MM.1S (cell line): ENCODE measurements around the gene SHD.

Experiments used
- DNase-seq: peaks from one replicate; pipeline ENCODE4 v3.0.0-alpha.2; 2015
- H2AFZ ChIP-seq: fragments of 300-600 bp; sonication (generic); 2 replicates; pipeline ENCODE4 v1.6.0; 2016; ENCODE audit warnings: antibody characterized with exemption, low read length
- H3F3A ChIP-seq: fragments of 300-600 bp; sonication (generic); 2 replicates; pipeline ENCODE4 v1.6.1; 2016; ENCODE audit warnings: mild to moderate bottlenecking, antibody characterized with exemption, low read length, moderate library complexity, mixed read lengths; ENCODE audit not compliant: insufficient read depth
- H3K27ac ChIP-seq: fragments of 300-600 bp; sonication (generic); 2 replicates; pipeline ENCODE4 v1.5.1; 2016; ENCODE audit warnings: mild to moderate bottlenecking, low read length
- H3K27me3 ChIP-seq: fragments of 300-600 bp; sonication (generic); replicated peaks from 2 replicates; pipeline ENCODE4 v1.6.0; 2016; ENCODE audit warnings: low read length; ENCODE audit not compliant: insufficient read depth
- H3K36me3 ChIP-seq: fragments of 300-600 bp; sonication (generic); replicated peaks from 2 replicates; pipeline ENCODE4 v1.6.1; 2016; ENCODE audit warnings: mild to moderate bottlenecking, low read length, mixed read lengths; ENCODE audit not compliant: insufficient read depth
- H3K4me1 ChIP-seq: fragments of 300-600 bp; sonication (generic); 2 replicates; pipeline ENCODE4 v1.6.1; 2016; ENCODE audit warnings: low read length, mixed read lengths
- H3K4me2 ChIP-seq: fragments of 300-600 bp; sonication (generic); 2 replicates; pipeline ENCODE4 v1.6.0; 2016; ENCODE audit warnings: low read depth, low read length
- H3K4me3 ChIP-seq: fragments of 300-600 bp; sonication (generic); 2 replicates; pipeline ENCODE4 v1.5.1; 2016; ENCODE audit warnings: low read length, mixed read lengths
- H3K79me2 ChIP-seq: fragments of 300-600 bp; sonication (generic); 2 replicates; pipeline ENCODE4 v1.6.1; 2016; ENCODE audit warnings: mixed run types, low read length, mixed read lengths
- H3K9ac ChIP-seq: fragments of 300-600 bp; sonication (generic); 2 replicates; pipeline ENCODE4 v1.6.1; 2016; ENCODE audit warnings: low read length, mixed read lengths
- H3K9me2 ChIP-seq: fragments of 300-600 bp; sonication (generic); replicated peaks from 2 replicates; pipeline ENCODE4 v1.6.1; 2016; ENCODE audit warnings: mild to moderate bottlenecking, low read length, mixed read lengths; ENCODE audit not compliant: insufficient read depth
- H3K9me3 ChIP-seq: fragments of 300-600 bp; sonication (generic); replicated peaks from 2 replicates; pipeline ENCODE4 v1.6.1; 2016; ENCODE audit warnings: mild to moderate bottlenecking, low read length, mixed read lengths; ENCODE audit not compliant: insufficient read depth
- H4K20me1 ChIP-seq: fragments of 300-600 bp; sonication (generic); 2 replicates; pipeline ENCODE4 v1.6.1; 2016; ENCODE audit warnings: mild to moderate bottlenecking, low read length, moderate library complexity, mixed read lengths; ENCODE audit not compliant: insufficient read depth
- CTCF ChIP-seq: fragments of 300-600 bp; sonication (generic); IDR thresholded peaks from 2 replicates; pipeline ENCODE4 v1.5.1; 2016; ENCODE audit warnings: antibody characterized with exemption, low read length, mixed read lengths
- EZH2 ChIP-seq: fragments of 300-600 bp; sonication (generic); optimal IDR thresholded peaks from 2 replicates; pipeline ENCODE3; 2017; ENCODE audit warnings: low read depth, mild to moderate bottlenecking, antibody characterized with exemption, low read length, mixed read lengths
- EZH2phosphoT487 ChIP-seq: fragments of 300-600 bp; sonication (generic); IDR thresholded peaks from 2 replicates; pipeline ENCODE4 v1.6.1; 2018; ENCODE audit warnings: antibody characterized with exemption, low read length

Gene SHD

GRCh38 chr19:4316956-4317355 lies 37.9 kb downstream of the SHD start:
- no peaks in the 10 kb centered on the region for H3K4me1 ChIP-seq
- H3K4me2 ChIP-seq: no peak overlapping the region
- no peaks in the 10 kb centered on the region for H3K79me2 ChIP-seq
- no peak for TF ChIP-seq EZH2phosphoT487
- DNase-seq: no peak
- no peak overlapping the region for H3K4me3 ChIP-seq
- H2AFZ ChIP-seq: no peak overlapping the region
- no peaks in the 10 kb centered on the region for H3F3A ChIP-seq
- peaks cover 63% of the 10 kb centered on the region for H3K27me3 ChIP-seq
- no peak overlapping the region for H3K9ac ChIP-seq
- no peaks in the 10 kb centered on the region for H3K36me3 ChIP-seq
- no peaks in the 10 kb centered on the region for H3K9me3 ChIP-seq
- H3K9me2 ChIP-seq: no peaks in the 10 kb centered on the region
- H4K20me1 ChIP-seq: no peaks in the 10 kb centered on the region
- no peak overlapping the region for H3K27ac ChIP-seq

GRCh38 chr19:4318460-4318859 lies 39.4 kb downstream of the SHD start:
- Histone ChIP-seq H2AFZ (no peak overlapping the region), H3K4me3 (no peak overlapping the region), H3K36me3 (no peaks in the 10 kb centered on the region), H3K9me3 (no peaks in the 10 kb centered on the region), H3K27ac (no peak overlapping the region), H3K4me1 (no peaks in the 10 kb centered on the region), H3K79me2 (no peaks in the 10 kb centered on the region), H3K9me2 (no peaks in the 10 kb centered on the region), H3F3A (no peaks in the 10 kb centered on the region), H3K27me3 (peaks cover 62% of the 10 kb centered on the region), H3K4me2 (no peak overlapping the region), H4K20me1 (no peaks in the 10 kb centered on the region), H3K9ac (no peak overlapping the region)
- TF ChIP-seq CTCF: no peak
- no peak for TF ChIP-seq EZH2phosphoT487
- TF ChIP-seq EZH2: no peak
- no peak for DNase-seq

- Histone ChIP-seq H3K9ac (no peak overlapping the region), H3F3A (no peaks in the 10 kb centered on the region), H3K79me2 (no peaks in the 10 kb centered on the region), H3K9me3 (no peaks in the 10 kb centered on the region), H3K27ac (no peak overlapping the region), H2AFZ (no peak overlapping the region), H3K4me3 (no peak overlapping the region), H3K36me3 (no peaks in the 10 kb centered on the region), H3K4me1 (no peaks in the 10 kb centered on the region), H4K20me1 (no peaks in the 10 kb centered on the region), H3K9me2 (no peaks in the 10 kb centered on the region), H3K27me3 (peaks cover 63% of the 10 kb centered on the region), H3K4me2 (no peak overlapping the region)
- DNase-seq: no peak
- TF ChIP-seq EZH2phosphoT487 (no peak), EZH2 (no peak)
Observed at GRCh38 chr19:4319067-4319718, 40.1 kb downstream of the SHD start.

- TF ChIP-seq EZH2phosphoT487 (no peak), CTCF (no peak), EZH2 (no peak)
- Histone ChIP-seq H4K20me1 (no peaks in the 10 kb centered on the region), H3K4me1 (no peaks in the 10 kb centered on the region), H3F3A (no peaks in the 10 kb centered on the region), H3K9ac (no peak overlapping the region), H3K4me2 (no peak overlapping the region), H3K9me3 (no peaks in the 10 kb centered on the region), H3K9me2 (no peaks in the 10 kb centered on the region), H3K36me3 (no peaks in the 10 kb centered on the region), H3K79me2 (no peaks in the 10 kb centered on the region), H3K27ac (no peak overlapping the region), H3K4me3 (no peak overlapping the region), H2AFZ (no peak overlapping the region), H3K27me3 (peaks cover 59% of the 10 kb centered on the region)
- DNase-seq: no peak
Observed at GRCh38 chr19:4320419-4320818, 41.4 kb downstream of the SHD start.
